ENCODE results near the gene GRM7.

GRM7 gene

GRCh38 chr3:7160689-7161088 lies 299.8 kb downstream of the GRM7 start:
- DNase-seq, result no peak

- no peak for DNase-seq
Observed at GRCh38 chr3:7166460-7166859, 305.5 kb downstream of the GRM7 start.

- DNase-seq, result no peak
Observed at GRCh38 chr3:7171493-7171892, 310.6 kb downstream of the GRM7 start.

- no peak for DNase-seq
Observed at GRCh38 chr3:7172996-7173395, 312.1 kb downstream of the GRM7 start.

DNA sequence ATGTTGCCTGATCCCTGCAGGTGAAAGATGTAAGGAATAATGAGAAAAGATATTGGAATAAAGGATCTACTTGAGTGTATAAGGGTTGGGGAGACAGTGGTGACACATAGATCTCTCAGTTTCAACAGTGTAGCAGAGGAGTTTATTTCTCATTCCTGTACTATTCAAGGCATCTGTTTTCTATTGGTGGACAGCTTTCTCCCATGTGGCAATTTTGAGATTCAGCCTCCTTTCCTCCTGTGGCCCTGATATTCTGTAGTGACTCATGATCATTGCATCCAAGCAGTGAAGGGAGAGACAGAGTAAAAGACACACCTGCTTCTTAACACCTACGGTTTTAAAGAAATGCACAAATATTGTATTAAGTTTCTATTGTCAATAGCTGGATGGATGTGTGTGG lies 327.6 kb downstream of the GRM7 start:
- no peak for DNase-seq

GRCh38 chr3:7190095-7190494 lies 329.2 kb downstream of the GRM7 start:
- DNase-seq, result no peak

DNA sequence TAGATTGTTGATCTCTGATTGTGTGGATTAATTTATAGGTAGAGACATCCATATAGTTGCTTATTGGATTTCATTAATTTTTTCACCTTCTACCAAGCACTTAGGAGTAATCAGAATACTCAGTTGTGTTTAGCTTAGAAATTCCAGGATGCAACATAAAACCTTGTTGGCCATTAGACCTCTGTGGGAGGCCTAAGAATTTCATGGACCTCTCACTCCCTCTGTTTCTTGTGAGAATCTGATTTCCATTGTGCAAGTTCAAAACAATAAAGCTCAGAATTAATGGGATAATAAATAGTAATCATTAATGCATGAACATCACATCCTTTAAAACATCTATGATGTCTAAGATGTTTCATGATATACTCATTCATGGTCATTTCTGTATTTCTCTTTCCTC lies 332.4 kb downstream of the GRM7 start:
- DNase-seq, result no peak

DNA sequence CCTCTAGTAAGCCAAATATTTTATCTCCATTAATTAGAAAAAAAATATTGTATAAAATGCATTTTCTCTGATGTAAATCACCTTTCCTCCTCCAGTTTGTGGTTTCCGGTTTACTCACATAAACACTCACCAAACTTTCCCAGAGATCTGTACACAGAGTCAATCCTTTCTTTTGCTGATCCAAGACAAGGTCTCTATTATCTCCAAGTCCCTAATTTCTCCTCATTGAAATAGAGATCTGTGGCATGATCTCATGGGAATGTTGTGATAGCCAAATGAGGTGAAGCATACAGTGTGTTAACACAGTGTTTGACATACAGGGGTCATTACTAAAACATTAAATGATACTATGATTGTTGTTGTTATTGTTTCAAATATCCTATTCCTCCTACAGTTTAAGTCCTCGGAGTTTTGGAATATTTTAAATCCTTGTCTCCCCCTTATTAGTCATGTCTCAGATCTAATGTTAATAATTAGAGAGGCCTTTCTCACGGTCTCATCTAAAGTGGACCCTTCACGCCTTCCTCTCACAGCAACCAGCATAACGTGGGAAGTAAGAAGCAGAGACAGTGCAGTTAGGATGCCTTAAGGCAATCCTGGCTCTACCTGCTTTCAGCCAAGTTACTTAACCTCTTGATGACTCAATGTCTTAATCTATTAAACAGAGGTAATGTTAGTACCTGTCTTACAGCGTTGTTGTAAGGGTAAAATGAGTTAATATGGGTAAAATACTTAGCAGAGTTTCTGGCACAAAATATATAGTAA lies 333.3 kb downstream of the GRM7 start:
- DNase-seq, result no peak

GRCh38 chr3:7195934-7196333 lies 335.0 kb downstream of the GRM7 start:
- DNase-seq, result no peak

GRCh38 chr3:7201784-7202183 lies 340.9 kb downstream of the GRM7 start:
- no peak for DNase-seq

- DNase-seq, result no peak
Observed at GRCh38 chr3:7203969-7204847, 343.3 kb downstream of the GRM7 start.

DNA sequence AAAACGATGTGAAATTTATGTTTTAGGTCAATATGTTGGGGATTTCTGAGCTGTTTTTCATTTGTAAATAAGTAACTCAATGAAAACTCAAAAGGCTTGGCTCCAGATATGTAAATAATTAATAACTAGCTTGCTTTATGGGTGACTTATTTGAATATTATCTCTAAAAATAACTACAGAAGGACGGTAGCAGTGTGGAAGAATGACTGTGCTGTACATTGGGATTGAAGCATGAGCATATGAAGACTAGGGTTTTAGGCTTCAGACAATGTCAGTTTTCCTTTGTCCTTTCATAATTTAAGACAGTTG lies 343.9 kb downstream of the GRM7 start:
- no peak for DNase-seq

GRCh38 chr3:7205535-7205934 lies 344.6 kb downstream of the GRM7 start:
- no peak for DNase-seq

DNA sequence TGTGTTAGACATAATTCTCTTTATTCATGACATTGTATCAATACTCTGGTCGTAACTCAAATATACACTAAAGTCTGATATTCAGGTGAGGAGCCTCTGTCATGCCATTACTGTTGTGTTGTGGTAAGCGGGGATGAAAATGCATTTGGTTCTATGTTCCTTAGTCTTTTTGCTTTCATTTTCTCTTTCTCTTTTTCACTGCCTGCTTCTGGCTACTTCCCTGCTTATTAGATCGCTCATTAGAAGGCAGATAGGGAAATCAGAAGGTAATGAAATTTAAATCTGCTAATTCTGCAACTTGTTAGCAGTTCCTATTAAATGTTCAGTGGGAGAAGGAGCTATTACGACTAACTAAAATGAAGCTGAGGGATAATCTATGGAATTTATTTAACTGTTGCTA lies 345.0 kb downstream of the GRM7 start:
- DNase-seq, result no peak

DNA sequence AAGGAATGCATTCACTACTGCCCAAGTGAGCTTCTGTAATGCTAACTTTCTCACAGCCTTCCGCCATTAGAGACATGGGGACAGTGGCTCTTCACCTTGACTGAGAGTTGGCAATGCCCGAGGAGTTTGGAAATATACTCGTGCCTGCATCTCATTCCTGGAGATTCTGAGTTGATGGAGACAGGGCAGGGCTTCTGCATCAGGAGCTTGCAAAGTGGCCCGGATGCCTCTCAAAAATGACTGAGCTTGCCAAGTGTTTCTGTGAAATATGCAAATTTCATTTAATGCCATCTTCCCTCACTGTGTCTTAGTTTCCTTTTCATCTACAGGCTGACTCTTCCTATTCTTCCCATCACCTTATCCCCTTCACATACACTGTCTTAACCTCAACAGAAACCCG lies 346.2 kb downstream of the GRM7 start:
- DNase-seq, result no peak

DNA sequence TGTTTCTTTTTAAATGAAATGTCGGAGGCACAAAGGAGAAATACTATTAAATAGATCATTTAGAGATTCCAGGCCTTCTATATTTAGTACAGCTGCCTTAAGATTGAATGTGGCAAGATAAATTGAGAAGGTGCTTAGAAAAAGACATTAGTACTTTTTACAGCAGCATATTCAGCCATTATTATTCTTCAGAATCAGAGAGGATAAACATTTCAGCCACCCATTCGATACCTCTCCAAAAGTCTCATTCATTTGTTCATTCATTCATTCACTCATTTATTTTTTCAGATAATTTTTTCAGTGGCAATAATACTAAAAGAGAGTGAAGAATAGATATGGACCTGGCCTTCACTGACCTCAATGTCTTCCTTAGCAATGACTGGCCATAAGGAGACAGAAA lies 347.0 kb downstream of the GRM7 start:
- no peak for DNase-seq

DNA sequence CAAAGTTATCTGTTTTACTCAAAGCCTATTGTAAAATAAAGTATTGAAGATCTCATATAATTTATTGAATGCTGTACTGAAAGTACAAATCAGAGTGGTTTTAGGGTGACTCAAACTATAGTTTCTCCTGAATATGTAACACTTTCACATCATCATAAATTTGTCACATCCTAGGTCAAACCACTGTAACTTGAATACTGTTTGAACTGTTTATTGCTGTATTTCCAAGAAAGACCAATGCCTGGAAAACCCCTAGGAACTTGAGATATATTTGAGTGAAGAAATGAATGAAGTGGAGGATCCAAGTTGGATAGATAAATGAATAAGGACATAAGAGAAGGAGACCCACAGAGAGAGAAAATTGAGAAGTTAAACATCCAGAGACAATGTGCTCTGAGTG lies 348.2 kb downstream of the GRM7 start:
- DNase-seq, result no peak

DNA sequence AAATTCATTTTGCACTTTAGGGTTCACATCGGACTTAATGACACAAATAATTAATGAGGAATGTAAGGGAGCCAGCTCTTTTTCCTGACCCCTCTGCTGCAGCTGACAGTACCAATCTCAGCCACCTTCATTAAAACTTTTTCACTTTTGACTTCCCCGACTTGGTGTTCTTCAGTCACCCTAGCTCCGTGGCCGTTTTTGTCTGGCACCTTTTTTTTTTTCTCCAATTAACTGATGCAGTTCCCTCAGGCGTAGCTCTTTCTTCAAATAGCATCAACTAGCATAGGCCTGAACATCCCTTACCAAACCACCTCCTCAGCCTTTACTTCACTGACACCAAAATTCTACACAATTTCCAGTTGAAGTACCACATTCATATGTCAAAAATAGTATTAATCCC lies 350.8 kb downstream of the GRM7 start:
- no peak for DNase-seq

- DNase-seq, result no peak
Observed at GRCh38 chr3:7215706-7216105, 354.8 kb downstream of the GRM7 start.

GRCh38 chr3:7226393-7226792 lies 365.5 kb downstream of the GRM7 start:
- DNase-seq, result no peak

DNA sequence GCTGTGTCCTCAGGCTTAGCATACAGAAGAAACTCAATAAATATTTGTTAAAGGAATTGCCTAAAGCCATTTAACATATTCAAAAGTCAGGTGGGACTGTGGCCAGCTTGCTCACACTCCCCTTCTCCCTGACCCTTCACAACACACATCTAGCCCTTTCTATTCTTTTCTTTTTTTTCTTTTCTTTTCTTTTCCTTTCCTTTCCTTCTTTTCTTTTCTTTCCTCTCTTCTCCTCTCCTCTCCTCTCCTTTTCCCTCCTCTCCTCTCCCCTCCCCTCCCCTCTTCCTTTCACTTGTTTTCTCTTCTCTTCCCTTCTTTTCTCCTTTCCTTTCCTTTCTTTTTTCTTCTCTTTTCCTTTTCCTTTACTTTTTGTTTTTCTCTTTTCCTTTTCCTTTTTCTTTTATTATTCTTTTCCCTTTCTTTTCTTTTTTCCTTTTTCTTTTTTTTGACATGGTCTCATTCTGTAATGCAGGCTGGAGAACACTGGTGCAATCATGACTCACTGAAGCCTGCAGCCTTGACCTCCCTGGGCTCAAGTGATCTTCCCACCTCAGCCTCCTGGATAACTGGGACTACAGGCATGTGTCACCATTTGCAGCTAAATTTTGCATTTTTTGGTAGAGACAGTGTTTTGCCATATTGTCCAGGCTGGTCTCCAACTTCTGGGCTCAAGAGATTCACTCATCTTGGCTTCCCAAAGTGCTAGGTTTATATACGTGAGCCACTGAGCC lies 377.8 kb downstream of the GRM7 start:
- DNase-seq, result no peak

DNA sequence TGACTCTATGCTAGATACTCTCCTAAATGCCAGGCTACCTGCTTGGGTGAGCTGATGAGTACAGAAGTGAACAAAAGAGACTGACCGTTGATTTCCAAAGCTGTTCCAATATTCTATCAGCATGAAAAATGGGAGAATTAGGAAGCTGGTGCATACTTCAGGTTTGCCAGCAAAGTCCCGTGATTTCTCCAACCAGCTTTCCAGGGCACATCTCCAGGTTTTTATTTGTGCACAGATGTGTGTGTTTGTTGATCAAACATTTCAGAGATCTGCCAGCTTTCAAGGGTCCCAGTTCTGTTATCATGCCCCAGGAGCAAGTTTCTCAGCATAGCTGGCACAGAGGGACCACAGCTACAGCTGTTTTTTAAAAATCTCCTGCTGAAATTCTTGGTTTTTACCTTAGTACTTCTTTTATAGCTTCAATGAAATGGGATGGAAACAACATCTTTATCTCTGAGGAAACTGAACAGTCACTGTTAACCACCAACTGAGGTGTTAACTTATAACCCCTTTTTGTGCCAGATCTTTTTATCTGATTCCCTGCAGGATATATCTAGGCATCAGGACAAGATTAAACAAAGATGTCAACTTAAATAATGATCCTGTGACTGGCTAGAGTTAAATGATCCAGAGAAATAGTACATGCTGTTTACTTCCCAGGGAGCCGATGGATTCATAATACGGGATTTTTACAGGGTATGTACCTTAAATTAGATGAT lies 380.8 kb downstream of the GRM7 start:
- no peak for DNase-seq

DNA sequence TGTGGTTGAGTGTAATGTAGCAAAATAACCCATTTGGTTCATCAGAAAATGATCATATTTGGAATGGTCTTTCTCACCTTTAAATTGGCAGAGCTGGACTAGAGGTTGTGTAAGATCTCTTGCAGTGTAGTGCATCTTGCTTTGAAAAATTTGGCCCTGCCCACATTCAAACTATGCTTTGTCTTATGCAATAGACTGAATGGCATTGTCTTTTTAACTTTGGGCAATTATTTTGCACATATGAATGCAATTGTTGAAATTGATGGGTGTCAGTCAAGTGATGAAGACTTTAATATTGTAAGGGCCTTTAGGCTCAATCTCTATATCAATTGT lies 381.4 kb downstream of the GRM7 start:
- DNase-seq, result no peak
